ENCODE data around the gene TWSG1. TPM values are rescaled to one million over a fixed set of nuclear protein-coding genes. Genes with fewer than 3 reads are reported as not detected.

The TWSG1 gene
- total and polyA plus RNA-seq, 2 of the 13 experiments (the other 11 are each of a cell fraction or from before 2014, with no cell fraction given): 6.6 to 9.4 TPM

DNA sequence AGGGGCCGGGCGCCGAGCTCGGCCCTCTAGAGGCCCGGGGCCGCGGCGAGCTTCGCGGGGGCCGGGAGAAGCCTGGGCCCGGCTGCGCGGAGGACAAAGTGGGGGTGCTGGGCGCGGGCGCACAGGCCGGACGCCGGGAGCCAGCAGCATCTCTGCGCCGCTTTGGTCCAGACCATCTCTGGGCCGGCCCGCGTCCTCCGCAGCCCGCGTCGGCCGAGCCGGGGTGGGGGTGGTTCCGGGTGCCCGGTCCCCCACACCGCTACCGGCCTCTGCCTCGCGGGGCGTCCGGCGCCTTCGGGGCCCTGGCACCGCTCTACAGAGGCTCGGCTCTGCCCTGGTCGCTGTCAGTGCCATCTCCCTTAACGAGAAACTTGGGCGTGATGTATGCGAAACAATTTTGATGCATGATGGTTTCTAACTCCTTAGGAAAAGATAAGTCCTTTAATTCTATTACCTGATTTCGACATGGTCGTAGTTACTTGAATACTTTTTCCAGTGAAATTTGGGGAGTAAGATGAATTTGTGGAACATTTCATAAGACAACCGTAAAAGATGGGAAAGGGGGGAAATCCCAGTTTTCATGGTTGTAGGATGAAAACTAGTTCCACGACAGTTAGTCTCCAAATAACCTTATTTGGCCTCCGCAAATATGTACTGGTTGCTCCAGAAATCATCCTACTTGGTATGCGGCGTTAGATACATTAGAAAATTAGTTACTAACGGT lies 562 bp downstream of the TWSG1 start (continued):
- TF ChIP-seq, protein P1, sequence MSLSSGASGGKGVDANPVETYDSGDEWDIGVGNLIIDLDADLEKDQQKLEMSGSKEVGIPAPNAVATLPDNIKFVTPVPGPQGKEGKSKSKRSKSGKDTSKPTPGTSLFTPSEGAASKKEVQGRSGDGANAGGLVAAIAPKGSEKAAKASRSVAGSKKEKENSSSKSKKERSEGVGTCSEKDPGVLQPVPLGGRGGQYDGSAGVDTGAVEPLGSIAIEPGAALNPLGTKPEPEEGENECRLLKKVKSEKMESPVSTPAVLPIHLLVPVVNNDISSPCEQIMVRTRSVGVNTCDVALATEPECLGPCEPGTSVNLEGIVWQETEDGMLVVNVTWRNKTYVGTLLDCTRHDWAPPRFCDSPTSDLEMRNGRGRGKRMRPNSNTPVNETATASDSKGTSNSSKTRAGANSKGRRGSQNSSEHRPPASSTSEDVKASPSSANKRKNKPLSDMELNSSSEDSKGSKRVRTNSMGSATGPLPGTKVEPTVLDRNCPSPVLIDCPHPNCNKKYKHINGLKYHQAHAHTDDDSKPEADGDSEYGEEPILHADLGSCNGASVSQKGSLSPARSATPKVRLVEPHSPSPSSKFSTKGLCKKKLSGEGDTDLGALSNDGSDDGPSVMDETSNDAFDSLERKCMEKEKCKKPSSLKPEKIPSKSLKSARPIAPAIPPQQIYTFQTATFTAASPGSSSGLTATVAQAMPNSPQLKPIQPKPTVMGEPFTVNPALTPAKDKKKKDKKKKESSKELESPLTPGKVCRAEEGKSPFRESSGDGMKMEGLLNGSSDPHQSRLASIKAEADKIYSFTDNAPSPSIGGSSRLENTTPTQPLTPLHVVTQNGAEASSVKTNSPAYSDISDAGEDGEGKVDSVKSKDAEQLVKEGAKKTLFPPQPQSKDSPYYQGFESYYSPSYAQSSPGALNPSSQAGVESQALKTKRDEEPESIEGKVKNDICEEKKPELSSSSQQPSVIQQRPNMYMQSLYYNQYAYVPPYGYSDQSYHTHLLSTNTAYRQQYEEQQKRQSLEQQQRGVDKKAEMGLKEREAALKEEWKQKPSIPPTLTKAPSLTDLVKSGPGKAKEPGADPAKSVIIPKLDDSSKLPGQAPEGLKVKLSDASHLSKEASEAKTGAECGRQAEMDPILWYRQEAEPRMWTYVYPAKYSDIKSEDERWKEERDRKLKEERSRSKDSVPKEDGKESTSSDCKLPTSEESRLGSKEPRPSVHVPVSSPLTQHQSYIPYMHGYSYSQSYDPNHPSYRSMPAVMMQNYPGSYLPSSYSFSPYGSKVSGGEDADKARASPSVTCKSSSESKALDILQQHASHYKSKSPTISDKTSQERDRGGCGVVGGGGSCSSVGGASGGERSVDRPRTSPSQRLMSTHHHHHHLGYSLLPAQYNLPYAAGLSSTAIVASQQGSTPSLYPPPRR (CRISPR knock-in tag; IDR thresholded peaks at IDR 0.05; ENCODE audit: borderline replicate concordance): no peak
- TF ChIP-seq MAF1 (CRISPR knock-in tag; IDR thresholded peaks at IDR 0.05; ENCODE audit: borderline replicate concordance) (no peak), ZSCAN30 (CRISPR knock-in tag; IDR thresholded peaks at IDR 0.05) (no peak), ZNF160 (CRISPR knock-in tag; IDR thresholded peaks at IDR 0.05) (no peak; the same call in 1 of the 2 replicates), GZF1 (CRISPR knock-in tag; IDR thresholded peaks at IDR 0.05) (no peak), ZNF747 (CRISPR knock-in tag; IDR thresholded peaks at IDR 0.05; ENCODE audit: borderline replicate concordance) (no peak), HOXA5 (CRISPR knock-in tag; IDR thresholded peaks at IDR 0.05) (no peak), EZH2 (conservative IDR thresholded peaks at IDR 0.05; ENCODE audit: low read depth, low read length) (no peak), ZNF432 (CRISPR knock-in tag; IDR thresholded peaks at IDR 0.05; ENCODE audit: borderline replicate concordance) (no peak), ZFP36 (IDR thresholded peaks at IDR 0.05; ENCODE audit: borderline replicate concordance, low read depth, low read length, partially characterized antibody) (no peak), ZNF274 (CRISPR knock-in tag; IDR thresholded peaks at IDR 0.05) (no peak), IRF2 (CRISPR knock-in tag; IDR thresholded peaks at IDR 0.05) (no peak), RFXAP (CRISPR knock-in tag; IDR thresholded peaks at IDR 0.05; ENCODE audit: borderline replicate concordance) (no peak), RELA (CRISPR knock-in tag; IDR thresholded peaks at IDR 0.05) (no peak), POLR2AphosphoS2 (IDR thresholded peaks at IDR 0.05; ENCODE audit: low read depth, low read length) (no peak), ZNF460 (CRISPR knock-in tag; IDR thresholded peaks at IDR 0.05; ENCODE audit: borderline replicate concordance) (no peak)
- TF ChIP-seq, protein P2, sequence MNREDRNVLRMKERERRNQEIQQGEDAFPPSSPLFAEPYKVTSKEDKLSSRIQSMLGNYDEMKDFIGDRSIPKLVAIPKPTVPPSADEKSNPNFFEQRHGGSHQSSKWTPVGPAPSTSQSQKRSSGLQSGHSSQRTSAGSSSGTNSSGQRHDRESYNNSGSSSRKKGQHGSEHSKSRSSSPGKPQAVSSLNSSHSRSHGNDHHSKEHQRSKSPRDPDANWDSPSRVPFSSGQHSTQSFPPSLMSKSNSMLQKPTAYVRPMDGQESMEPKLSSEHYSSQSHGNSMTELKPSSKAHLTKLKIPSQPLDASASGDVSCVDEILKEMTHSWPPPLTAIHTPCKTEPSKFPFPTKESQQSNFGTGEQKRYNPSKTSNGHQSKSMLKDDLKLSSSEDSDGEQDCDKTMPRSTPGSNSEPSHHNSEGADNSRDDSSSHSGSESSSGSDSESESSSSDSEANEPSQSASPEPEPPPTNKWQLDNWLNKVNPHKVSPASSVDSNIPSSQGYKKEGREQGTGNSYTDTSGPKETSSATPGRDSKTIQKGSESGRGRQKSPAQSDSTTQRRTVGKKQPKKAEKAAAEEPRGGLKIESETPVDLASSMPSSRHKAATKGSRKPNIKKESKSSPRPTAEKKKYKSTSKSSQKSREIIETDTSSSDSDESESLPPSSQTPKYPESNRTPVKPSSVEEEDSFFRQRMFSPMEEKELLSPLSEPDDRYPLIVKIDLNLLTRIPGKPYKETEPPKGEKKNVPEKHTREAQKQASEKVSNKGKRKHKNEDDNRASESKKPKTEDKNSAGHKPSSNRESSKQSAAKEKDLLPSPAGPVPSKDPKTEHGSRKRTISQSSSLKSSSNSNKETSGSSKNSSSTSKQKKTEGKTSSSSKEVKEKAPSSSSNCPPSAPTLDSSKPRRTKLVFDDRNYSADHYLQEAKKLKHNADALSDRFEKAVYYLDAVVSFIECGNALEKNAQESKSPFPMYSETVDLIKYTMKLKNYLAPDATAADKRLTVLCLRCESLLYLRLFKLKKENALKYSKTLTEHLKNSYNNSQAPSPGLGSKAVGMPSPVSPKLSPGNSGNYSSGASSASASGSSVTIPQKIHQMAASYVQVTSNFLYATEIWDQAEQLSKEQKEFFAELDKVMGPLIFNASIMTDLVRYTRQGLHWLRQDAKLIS (CRISPR knock-in tag; IDR thresholded peaks at IDR 0.05): no peak

Data from HepG2 (cell line).